ENCODE results near the gene AQP5.

GRCh38 chr12:49979791-49980190 is 18.1 kb downstream of the AQP5 start:
- TF ChIP-seq MAX (IDR thresholded peaks at IDR 0.05): no peak
- no peak for TF ChIP-seq EP300 (IDR thresholded peaks at IDR 0.05; ENCODE audit: borderline replicate concordance)
- no peak for TF ChIP-seq FOXM1 (IDR thresholded peaks at IDR 0.05; ENCODE audit: borderline replicate concordance, low read depth)
- TF ChIP-seq YY1 (IDR thresholded peaks at IDR 0.05; ENCODE audit: low read depth): no peak
- TF ChIP-seq CEBPB (IDR thresholded peaks at IDR 0.05): no peak
- TF ChIP-seq CREB1 (IDR thresholded peaks at IDR 0.05; ENCODE audit: low read depth): no peak
- TF ChIP-seq REST (IDR thresholded peaks at IDR 0.05; ENCODE audit: low read depth): no peak
- TF ChIP-seq EGR1 (IDR thresholded peaks at IDR 0.05): no peak
- TF ChIP-seq TAF1 (IDR thresholded peaks at IDR 0.05; ENCODE audit: low read depth): no peak
- no peak for TF ChIP-seq TEAD4 (IDR thresholded peaks at IDR 0.05)
- TF ChIP-seq NFIC (IDR thresholded peaks at IDR 0.05): no peak
- TF ChIP-seq RAD21 (IDR thresholded peaks at IDR 0.05; ENCODE audit: low read depth): no peak

All from Ishikawa (cell line).